WI38 (cell line): ENCODE data around the gene LCOR.

Source experiments
- H3K4me3 ChIP-seq: 2 replicates; pipeline ENCODE4 v1.5.1; 2011; ENCODE audit warnings: low read depth, mild to moderate bottlenecking, control low read depth, low read length
- CTCF ChIP-seq: IDR thresholded peaks from 2 replicates; pipeline ENCODE4 v1.5.1; 2012; ENCODE audit warnings: low read depth, mild to moderate bottlenecking, control low read depth, low read length

Gene LCOR

GRCh38 chr10:96889415-96890171 is 57.5 kb downstream of the LCOR start:
- H3K4me3 ChIP-seq, result no peak overlapping the region
- TF ChIP-seq CTCF, result no peak

- H3K4me3 ChIP-seq, result no peak overlapping the region
- no peak for TF ChIP-seq CTCF
Observed at GRCh38 chr10:96890172-96890513, 58.0 kb downstream of the LCOR start.

- H3K4me3 ChIP-seq, result no peak overlapping the region
- TF ChIP-seq CTCF, result no peak
Observed at GRCh38 chr10:96890580-96890979, 58.5 kb downstream of the LCOR start.

- no peak for TF ChIP-seq CTCF
Observed at GRCh38 chr10:96891840-96892239, 59.7 kb downstream of the LCOR start.

GRCh38 chr10:96895662-96896424 is 63.7 kb downstream of the LCOR start:
- TF ChIP-seq CTCF, result no peak
- no peak overlapping the region for H3K4me3 ChIP-seq

More at GRCh38 chr10:96891840-96892239, 59.7 kb downstream of the LCOR start:
- H3K4me3 ChIP-seq, result no peak overlapping the region

- TF ChIP-seq CTCF, result no peak
- H3K4me3 ChIP-seq, result no peak overlapping the region
Observed at GRCh38 chr10:96896884-96897589, 64.9 kb downstream of the LCOR start.
